ENCODE data around the gene CCDC137.

The CCDC137 gene

GRCh38 chr17:81696218-81696941, 29.8 kb downstream of the CCDC137 start:
- peaks cover under 1% of the 10 kb centered on the region for H3K4me1 ChIP-seq (ENCODE audit: insufficient read depth, low read length)
- H3K27ac ChIP-seq (ENCODE audit: low read depth, low read length): no peak overlapping the region
- H3K9ac ChIP-seq (ENCODE audit: low read length): no peak overlapping the region
- no peaks in the 10 kb centered on the region for H3K27me3 ChIP-seq (ENCODE audit: control insufficient read depth in 1 of 2, insufficient read depth in 2 of 2, low read length in 2 of 2)
- peaks cover 55% of the 10 kb centered on the region for H3K36me3 ChIP-seq (ENCODE audit: insufficient read depth, low read length)
- no peaks in the 10 kb centered on the region for H3K9me3 ChIP-seq (ENCODE audit: low read length)
- no peak overlapping the region for H3K4me3 ChIP-seq (ENCODE audit: low read depth in 1 of 2, low read length in 2 of 2)

GRCh38 chr17:81697261-81698044, 30.9 kb downstream of the CCDC137 start:
- H3K27ac ChIP-seq (ENCODE audit: low read depth, low read length): no peak overlapping the region
- no peak overlapping the region for H3K9ac ChIP-seq (ENCODE audit: low read length)
- H3K36me3 ChIP-seq (ENCODE audit: insufficient read depth, low read length): peaks cover 48% of the 10 kb centered on the region
- H3K4me1 ChIP-seq (ENCODE audit: insufficient read depth, low read length): peaks cover 12% of the 10 kb centered on the region
- no peak overlapping the region for H3K4me3 ChIP-seq (ENCODE audit: low read depth in 1 of 2, low read length in 2 of 2)
- H3K27me3 ChIP-seq (ENCODE audit: control insufficient read depth in 1 of 2, insufficient read depth in 2 of 2, low read length in 2 of 2): no peaks in the 10 kb centered on the region
- H3K9me3 ChIP-seq (ENCODE audit: low read length): no peaks in the 10 kb centered on the region

- Histone ChIP-seq H3K36me3 (ENCODE audit: insufficient read depth, low read length) (peaks cover 36% of the 10 kb centered on the region), H3K4me3 (ENCODE audit: low read depth in 1 of 2, low read length in 2 of 2) (no peak overlapping the region), H3K9me3 (ENCODE audit: low read length) (no peaks in the 10 kb centered on the region), H3K4me1 (ENCODE audit: insufficient read depth, low read length) (peaks cover 22% of the 10 kb centered on the region), H3K27ac (ENCODE audit: low read depth, low read length) (no peak overlapping the region), H3K9ac (ENCODE audit: low read length) (no peak overlapping the region), H3K27me3 (ENCODE audit: control insufficient read depth in 1 of 2, insufficient read depth in 2 of 2, low read length in 2 of 2) (no peaks in the 10 kb centered on the region)
Measured at GRCh38 chr17:81700353-81701287, 34.1 kb downstream of the CCDC137 start.

GRCh38 chr17:81701288-81702071, 34.9 kb downstream of the CCDC137 start:
- Histone ChIP-seq H3K4me3 (ENCODE audit: low read depth in 1 of 2, low read length in 2 of 2) (peak overlapping the region in 1 of 2 donors; percentile 95), H3K27me3 (ENCODE audit: control insufficient read depth in 1 of 2, insufficient read depth in 2 of 2, low read length in 2 of 2) (no peaks in the 10 kb centered on the region), H3K27ac (ENCODE audit: low read depth, low read length) (no peak overlapping the region), H3K9ac (ENCODE audit: low read length) (peak overlapping the region; percentile 99), H3K4me1 (ENCODE audit: insufficient read depth, low read length) (peaks cover 22% of the 10 kb centered on the region), H3K36me3 (ENCODE audit: insufficient read depth, low read length) (peaks cover 38% of the 10 kb centered on the region), H3K9me3 (ENCODE audit: low read length) (no peaks in the 10 kb centered on the region)

- peak within 1 kb of the TSS; percentile 89 for H3K27ac ChIP-seq (ENCODE audit: low read depth, low read length)
- no peaks in the 10 kb centered on the region for H3K27me3 ChIP-seq (ENCODE audit: control insufficient read depth in 1 of 2, insufficient read depth in 2 of 2, low read length in 2 of 2)
- peak within 1 kb of the TSS; percentile 95 to 99 for H3K4me3 ChIP-seq (ENCODE audit: low read depth in 1 of 2, low read length in 2 of 2)
- H3K4me1 ChIP-seq (ENCODE audit: insufficient read depth, low read length): peaks cover 22% of the 10 kb centered on the region
- peak within 1 kb of the TSS; percentile 99 for H3K9ac ChIP-seq (ENCODE audit: low read length)
- no peaks in the 10 kb centered on the region for H3K9me3 ChIP-seq (ENCODE audit: low read length)
- peaks cover 27% of the 10 kb centered on the region for H3K36me3 ChIP-seq (ENCODE audit: insufficient read depth, low read length)
Measured at GRCh38 chr17:81702934-81703746, 36.6 kb downstream of the CCDC137 start, which contains the start of gene MRPL12. Gene MRPL12, plus strand, starts transcription at chr17:81703367. Its CDS starts 135 bp downstream, at chr17:81703502.

- Histone ChIP-seq H3K9me3 (ENCODE audit: low read length) (no peaks in the 10 kb centered on the region), H3K4me1 (ENCODE audit: insufficient read depth, low read length) (peaks cover 22% of the 10 kb centered on the region), H3K27ac (ENCODE audit: low read depth, low read length) (peak overlapping the region; percentile 89), H3K27me3 (ENCODE audit: control insufficient read depth in 1 of 2, insufficient read depth in 2 of 2, low read length in 2 of 2) (no peaks in the 10 kb centered on the region), H3K36me3 (ENCODE audit: insufficient read depth, low read length) (peaks cover 23% of the 10 kb centered on the region), H3K9ac (ENCODE audit: low read length) (peak overlapping the region; percentile 71), H3K4me3 (ENCODE audit: low read depth in 1 of 2, low read length in 2 of 2) (peak overlapping the region; percentile 95 to 99)
Measured at GRCh38 chr17:81703747-81704654, 37.5 kb downstream of the CCDC137 start.

GRCh38 chr17:81705518-81706231, 39.1 kb downstream of the CCDC137 start:
- H3K36me3 ChIP-seq (ENCODE audit: insufficient read depth, low read length): peaks cover 23% of the 10 kb centered on the region
- H3K4me3 ChIP-seq (ENCODE audit: low read depth in 1 of 2, low read length in 2 of 2): no peak overlapping the region
- H3K9me3 ChIP-seq (ENCODE audit: low read length): no peaks in the 10 kb centered on the region
- no peaks in the 10 kb centered on the region for H3K27me3 ChIP-seq (ENCODE audit: control insufficient read depth in 1 of 2, insufficient read depth in 2 of 2, low read length in 2 of 2)
- H3K9ac ChIP-seq (ENCODE audit: low read length): no peak overlapping the region
- H3K4me1 ChIP-seq (ENCODE audit: insufficient read depth, low read length): peaks cover 26% of the 10 kb centered on the region
- H3K27ac ChIP-seq (ENCODE audit: low read depth, low read length): no peak overlapping the region

GRCh38 chr17:81706232-81706611, 39.7 kb downstream of the CCDC137 start:
- Histone ChIP-seq H3K4me3 (ENCODE audit: low read depth in 1 of 2, low read length in 2 of 2) (no peak overlapping the region), H3K9me3 (ENCODE audit: low read length) (no peaks in the 10 kb centered on the region), H3K27ac (ENCODE audit: low read depth, low read length) (no peak overlapping the region), H3K4me1 (ENCODE audit: insufficient read depth, low read length) (peaks cover 31% of the 10 kb centered on the region), H3K27me3 (ENCODE audit: control insufficient read depth in 1 of 2, insufficient read depth in 2 of 2, low read length in 2 of 2) (no peaks in the 10 kb centered on the region), H3K36me3 (ENCODE audit: insufficient read depth, low read length) (peaks cover 18% of the 10 kb centered on the region), H3K9ac (ENCODE audit: low read length) (no peak overlapping the region)
